ENCODE measurements around the gene MYO1D. TPM values are rescaled to one million over a fixed set of nuclear protein-coding genes. Genes with fewer than 3 reads are reported as not detected.

Gene MYO1D
- total and polyA plus RNA-seq, 2 donors (not counting 3 experiments of a cell fraction or from before 2014, with no cell fraction given): 37.8 to 85.5 TPM

GRCh38 chr17:32759476-32759875, 117.4 kb downstream of the MYO1D start:
- no peaks in the 10 kb centered on the region for H3K27me3 ChIP-seq (ENCODE audit: control insufficient read depth in 2 of 2, insufficient read depth in 2 of 2, low read length in 2 of 2)
- dilution Hi-C loops (cut with MboI; ENCODE audit: extremely low pct_ligation_motif_present, low sequenced_read_pairs) (no loop called here), intact Hi-C loops (cut with micrococcal nuclease) (no loop called here)
- H3K9me3 ChIP-seq (replicated peaks; ENCODE audit: control insufficient read depth, insufficient read depth, low read length): no peaks in the 10 kb centered on the region
- CTCF ChIA-PET: interaction anchor here (1.0 to 2.5 kb wide), 7 partner anchors 10 to 298 kb away, joined by 4 to 8 read pairs (median 5); partner anchors contain the start of gene MYO1D
- H4K20me1 ChIP-seq (replicated peaks; ENCODE audit: control insufficient read depth, extremely low read depth, insufficient read depth, low read length): no peaks in the 10 kb centered on the region
- no peaks in the 10 kb centered on the region for H3K79me2 ChIP-seq (ENCODE audit: control insufficient read depth, insufficient read depth, low read length)
- no peak overlapping the region for H2AFZ ChIP-seq (ENCODE audit: low read depth, low read length)
- H3K4me3 ChIP-seq (replicated peaks in 1 of 3; ENCODE audit: insufficient read depth in 1 of 3, low read depth in 1 of 3, low read length in 3 of 3): no peak overlapping the region
- no peak for FAIRE-seq
- DNase-seq (ENCODE audit: low read depth, low spot score): no peak
- no peak overlapping the region for H3K9ac ChIP-seq (replicated peaks; ENCODE audit: extremely low read depth, insufficient read depth, low read length)
- no peaks in the 10 kb centered on the region for H3K4me1 ChIP-seq (ENCODE audit: control insufficient read depth, extremely low read depth, insufficient read depth, low read length)
- H3K36me3 ChIP-seq (ENCODE audit: control insufficient read depth in 2 of 2, extremely low read depth in 1 of 2, insufficient read depth in 2 of 2, low read length in 2 of 2): peaks cover under 1 to 5% of the 10 kb centered on the region in 2 experiments
- TF ChIP-seq POLR2A (IDR thresholded peaks at IDR 0.05; ENCODE audit: low read depth, low read length) (no peak), CTCF (IDR thresholded peaks at IDR 0.05; ENCODE audit: extremely low read depth in 1 of 2, insufficient read depth in 1 of 2, low read depth in 1 of 2, low read length in 2 of 2) (no peak), GATA2 (IDR thresholded peaks at IDR 0.05; ENCODE audit: insufficient read depth, insufficient read length, low read depth, low read length) (no peak), EZH2 (IDR thresholded peaks at IDR 0.05; ENCODE audit: borderline replicate concordance, low read depth, low read length, severe bottlenecking) (no peak), MYC (IDR thresholded peaks at IDR 0.05; ENCODE audit: low read depth, low read length) (no peak)
- POLR2A ChIA-PET: no interaction called here
- no peak overlapping the region for H3K27ac ChIP-seq (ENCODE audit: insufficient read depth, low read depth, low read length)
- H3K9me1 ChIP-seq (replicated peaks; ENCODE audit: control insufficient read depth, extremely low read depth, insufficient read depth, low read length): no peaks in the 10 kb centered on the region
- no TSS peak for BruUV-seq (replicated peaks)
- H3K4me2 ChIP-seq (ENCODE audit: insufficient read depth, low read length): no peak overlapping the region

- Histone ChIP-seq H3K9me1 (replicated peaks; ENCODE audit: control insufficient read depth, extremely low read depth, insufficient read depth, low read length) (no peaks in the 10 kb centered on the region), H3K4me1 (ENCODE audit: control insufficient read depth, extremely low read depth, insufficient read depth, low read length) (no peaks in the 10 kb centered on the region), H2AFZ (ENCODE audit: low read depth, low read length) (no peak overlapping the region), H4K20me1 (replicated peaks; ENCODE audit: control insufficient read depth, extremely low read depth, insufficient read depth, low read length) (no peaks in the 10 kb centered on the region), H3K27me3 (ENCODE audit: control insufficient read depth in 2 of 2, insufficient read depth in 2 of 2, low read length in 2 of 2) (no peaks in the 10 kb centered on the region), H3K9me3 (replicated peaks; ENCODE audit: control insufficient read depth, insufficient read depth, low read length) (no peaks in the 10 kb centered on the region), H3K27ac (ENCODE audit: insufficient read depth, low read depth, low read length) (no peak overlapping the region), H3K9ac (replicated peaks; ENCODE audit: extremely low read depth, insufficient read depth, low read length) (no peak overlapping the region), H3K79me2 (ENCODE audit: control insufficient read depth, insufficient read depth, low read length) (no peaks in the 10 kb centered on the region), H3K4me2 (ENCODE audit: insufficient read depth, low read length) (no peak overlapping the region), H3K4me3 (replicated peaks in 1 of 3; ENCODE audit: insufficient read depth in 1 of 3, low read depth in 1 of 3, low read length in 3 of 3) (no peak overlapping the region), H3K36me3 (ENCODE audit: control insufficient read depth in 2 of 2, extremely low read depth in 1 of 2, insufficient read depth in 2 of 2, low read length in 2 of 2) (peaks cover 0 to 5% of the 10 kb centered on the region in 2 experiments)
- peak; percentile 59 for DNase-seq (ENCODE audit: low read depth, low spot score)
- ChIA-PET CTCF (interaction anchor here (1.1 to 2.3 kb wide), 5 partner anchors 99 to 296 kb away, joined by 3 to 24 read pairs (median 15); partner anchors contain the start of gene MYO1D), POLR2A (no interaction called here)
- intact Hi-C loops (cut with micrococcal nuclease): no loop called here
- dilution Hi-C loops (cut with MboI; ENCODE audit: extremely low pct_ligation_motif_present, low sequenced_read_pairs): no loop called here
- BruUV-seq (replicated peaks): no TSS peak
- TF ChIP-seq JUN (IDR thresholded peaks at IDR 0.05; ENCODE audit: borderline replicate concordance, insufficient read depth, insufficient read length, low read depth) (no peak), POLR2A (IDR thresholded peaks at IDR 0.05; ENCODE audit: low read depth, low read length) (no peak), EZH2 (IDR thresholded peaks at IDR 0.05; ENCODE audit: borderline replicate concordance, low read depth, low read length, severe bottlenecking) (no peak), FOS (IDR thresholded peaks at IDR 0.05; ENCODE audit: borderline replicate concordance, insufficient read depth, low read length) (peak; percentile 31), MYC (IDR thresholded peaks at IDR 0.05; ENCODE audit: low read depth, low read length) (no peak), POLR2AphosphoS5 (IDR thresholded peaks at IDR 0.05; ENCODE audit: insufficient read depth, low read depth, low read length) (no peak), GATA2 (IDR thresholded peaks at IDR 0.05; ENCODE audit: insufficient read depth, insufficient read length, low read depth, low read length) (no peak)
- TF ChIP-seq, protein P1, sequence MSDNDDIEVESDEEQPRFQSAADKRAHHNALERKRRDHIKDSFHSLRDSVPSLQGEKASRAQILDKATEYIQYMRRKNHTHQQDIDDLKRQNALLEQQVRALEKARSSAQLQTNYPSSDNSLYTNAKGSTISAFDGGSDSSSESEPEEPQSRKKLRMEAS (IDR thresholded peaks at IDR 0.05; ENCODE audit: insufficient read depth, insufficient read length): no peak
- no peak for FAIRE-seq
Observed at GRCh38 chr17:32757963-32758362, 119.0 kb downstream of the MYO1D start.
